Measurements from ENCODE around the gene CDC20.
"Not testable (repeated sequence)": the region's sequence is repeated elsewhere in the genome, so short reads cannot be mapped to it uniquely, and the experiment has no call there.

The CDC20 gene

GRCh38 chr1:43358121-43358745, 548 bp upstream of the CDC20 start:
- no peak for DNase-seq

GRCh38 chr1:43359696-43360095, 915 bp downstream of the CDC20 start:
- DNase-seq: no peak

- no peak for DNase-seq
Measured at GRCh38 chr1:43360616-43361015, 1.8 kb downstream of the CDC20 start.

- no peak for DNase-seq
Measured at GRCh38 chr1:43363283-43363934, 4.6 kb downstream of the CDC20 start.

- DNase-seq: no peak
Measured at GRCh38 chr1:43363935-43364525, 5.2 kb downstream of the CDC20 start.

GRCh38 chr1:43365678-43366077, 6.9 kb downstream of the CDC20 start:
- no peak for DNase-seq

GRCh38 chr1:43366179-43366578, 7.4 kb downstream of the CDC20 start:
- no peak for DNase-seq

GRCh38 chr1:43366601-43367025, 7.8 kb downstream of the CDC20 start:
- no peak for DNase-seq

- peak in 2 of 4 experiments; percentile 36 to 63 for DNase-seq
Measured at GRCh38 chr1:43367026-43367903, 8.5 kb downstream of the CDC20 start.

GRCh38 chr1:43367904-43368645, 9.3 kb downstream of the CDC20 start, which contains the start of gene ELOVL1:
Gene ELOVL1, minus strand, starts transcription at chr1:43368011. Its CDS starts 2,402 bp downstream, at chr1:43365609.
- DNase-seq: peak; percentile 72 to 77 (median 74)

- DNase-seq: no peak
Measured at GRCh38 chr1:43368646-43369020, 9.9 kb downstream of the CDC20 start.

- not testable (repeated sequence) for DNase-seq
Measured at GRCh38 chr1:43369779-43370178, 11.0 kb downstream of the CDC20 start.

- no peak for DNase-seq
Measured at GRCh38 chr1:43370564-43370963, 11.8 kb downstream of the CDC20 start.

- no peak for DNase-seq
Measured at GRCh38 chr1:43372172-43372571, 13.4 kb downstream of the CDC20 start.

GRCh38 chr1:43373066-43373940, 14.5 kb downstream of the CDC20 start:
- DNase-seq: no peak

- no peak for DNase-seq
Measured at GRCh38 chr1:43376723-43377235, 18.0 kb downstream of the CDC20 start.

GRCh38 chr1:43377831-43378230, 19.1 kb downstream of the CDC20 start:
- DNase-seq: no peak

- no peak for DNase-seq
Measured at GRCh38 chr1:43379476-43379875, 20.7 kb downstream of the CDC20 start.

- DNase-seq: no peak
Measured at GRCh38 chr1:43381612-43382011, 22.8 kb downstream of the CDC20 start.

- DNase-seq: no peak
Measured at GRCh38 chr1:43382027-43382779, 23.4 kb downstream of the CDC20 start.
